Subcutaneous adipose tissue (tissue), 4 donors: ENCODE measurements around the gene TNF. TPM values are rescaled to one million over a fixed set of nuclear protein-coding genes. Genes with fewer than 3 reads are reported as not detected.

Source experiments
- CTCF ChIP-seq: fragments of 450-650 bp; IDR thresholded peaks from one replicate; pipeline ENCODE4 v1.5.1; 2016; ENCODE audit warnings: low read depth, mild to moderate bottlenecking, control low read depth, antibody characterized with exemption, moderate library complexity
- total RNA-seq, 4 donors: library from RNA; depleted of rRNA; stranded (reverse); fragments of >200 nt; gene quantifications; one replicate each; pipeline ENCODE4 v1.1.0, GENCODE V29; 2016

The TNF gene
- total RNA-seq, 4 donors from 2014 or later, result 0.22 to 0.82 TPM; not detected in 2

GRCh38 chr6:31531771-31532643 lies 43.4 kb upstream of the TNF start:
- no peak for TF ChIP-seq CTCF

GRCh38 chr6:31532644-31533454 lies 42.5 kb upstream of the TNF start:
- TF ChIP-seq CTCF, result no peak

GRCh38 chr6:31533455-31533841 lies 41.9 kb upstream of the TNF start:
- TF ChIP-seq CTCF, result no peak

- no peak for TF ChIP-seq CTCF
These were observed 41.4 kb upstream of the TNF start for GRCh38 chr6:31534011-31534410.

- TF ChIP-seq CTCF, result no peak
These were observed 40.8 kb upstream of the TNF start for GRCh38 chr6:31534521-31535040.

- no peak for TF ChIP-seq CTCF
These were observed 39.6 kb upstream of the TNF start for GRCh38 chr6:31535538-31536324.
